Islet precursor cell (in vitro differentiated cells): ENCODE measurements around the gene ETV2.
A peak's percentile ranks its signal among the peaks of the same experiment; 100 is the strongest.
"Not testable (repeated sequence)": the region's sequence is repeated elsewhere in the genome, so short reads cannot be mapped to it uniquely, and the experiment has no call there.

ENCODE experiments used
- DNase-seq: peaks from one replicate; pipeline ENCODE4 v3.0.0-alpha.2; 2018

Gene ETV2

GRCh38 chr19:35628565-35629331 is 12.8 kb upstream of the ETV2 start, which contains the start of gene RBM42:
RBM42 (plus strand) TSS chr19:35629036; CDS start chr19:35629154, 118 bp downstream.
- DNase-seq, result peak; percentile 99

DNA sequence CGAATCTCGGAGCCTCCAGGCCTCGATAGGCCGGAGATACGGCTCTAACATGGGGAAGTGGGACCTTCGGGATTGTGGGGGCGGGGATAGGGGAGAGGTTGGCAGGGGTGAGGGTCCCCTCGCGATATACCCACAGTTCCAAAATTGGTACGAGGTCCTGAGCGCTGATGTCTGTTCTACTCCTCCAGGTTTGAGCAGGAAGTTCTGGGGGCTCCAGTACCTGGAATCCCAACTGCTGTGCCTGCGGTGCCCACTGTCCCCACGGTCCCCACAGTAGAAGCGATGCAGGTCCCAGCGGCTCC is 12.3 kb upstream of the ETV2 start:
- DNase-seq, result no peak

GRCh38 chr19:35633727-35634440 is 7.7 kb upstream of the ETV2 start:
- DNase-seq, result no peak

- no peak for DNase-seq
Measured at GRCh38 chr19:35636651-35637050, 4.9 kb upstream of the ETV2 start.

DNA sequence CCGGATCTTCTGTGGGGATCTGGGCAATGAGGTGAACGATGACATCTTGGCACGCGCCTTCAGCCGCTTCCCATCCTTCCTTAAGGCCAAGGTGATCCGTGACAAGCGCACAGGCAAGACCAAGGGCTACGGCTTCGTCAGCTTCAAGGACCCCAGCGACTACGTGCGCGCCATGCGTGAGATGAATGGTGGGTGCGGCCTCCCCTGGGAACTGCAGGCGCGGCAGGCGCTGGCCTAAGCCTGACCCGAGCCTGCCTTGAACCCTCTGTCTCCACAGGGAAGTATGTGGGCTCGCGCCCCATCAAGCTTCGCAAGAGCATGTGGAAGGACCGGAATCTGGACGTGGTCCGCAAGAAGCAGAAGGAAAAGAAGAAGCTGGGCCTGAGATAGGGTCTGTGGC is 4.4 kb upstream of the ETV2 start:
- DNase-seq, result no peak

DNA sequence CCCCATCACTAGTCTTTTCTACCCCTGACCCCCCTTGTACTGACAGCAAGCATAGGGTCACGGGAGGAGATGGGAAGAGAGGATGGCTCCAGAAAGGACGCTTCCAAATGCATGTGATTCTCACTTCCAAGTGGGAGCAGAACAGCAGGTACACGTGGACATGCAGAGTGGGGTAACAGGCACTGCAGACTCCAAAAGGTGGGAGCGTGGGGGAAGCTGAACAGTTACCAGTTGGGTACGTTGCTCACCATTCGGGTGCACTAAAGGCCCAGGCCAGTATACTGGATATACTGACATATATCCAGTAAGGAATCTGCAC is 2.3 kb upstream of the ETV2 start:
- DNase-seq, result no peak

- DNase-seq, result no peak
Measured at GRCh38 chr19:35639863-35640262, 1.7 kb upstream of the ETV2 start.

DNA sequence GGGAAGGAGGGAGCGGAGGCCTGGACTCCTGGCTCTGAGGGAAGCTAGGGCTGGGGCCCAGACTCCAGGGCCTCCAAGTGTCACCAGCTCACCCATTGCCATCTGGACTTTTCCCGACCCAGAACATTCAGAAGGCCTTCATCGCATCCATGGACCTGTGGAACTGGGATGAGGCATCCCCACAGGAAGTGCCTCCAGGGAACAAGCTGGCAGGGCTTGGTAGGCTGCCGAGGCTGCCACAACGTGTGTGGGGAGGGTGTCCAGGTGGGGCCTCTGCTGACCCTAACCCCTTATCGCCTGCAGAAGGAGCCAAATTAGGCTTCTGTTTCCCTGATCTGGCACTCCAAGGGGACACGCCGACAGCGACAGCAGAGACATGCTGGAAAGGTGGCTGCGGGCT is 767 bp downstream of the ETV2 start:
- DNase-seq, result no peak

GRCh38 chr19:35642798-35643254 is 1.3 kb downstream of the ETV2 start:
- DNase-seq, result no peak

DNA sequence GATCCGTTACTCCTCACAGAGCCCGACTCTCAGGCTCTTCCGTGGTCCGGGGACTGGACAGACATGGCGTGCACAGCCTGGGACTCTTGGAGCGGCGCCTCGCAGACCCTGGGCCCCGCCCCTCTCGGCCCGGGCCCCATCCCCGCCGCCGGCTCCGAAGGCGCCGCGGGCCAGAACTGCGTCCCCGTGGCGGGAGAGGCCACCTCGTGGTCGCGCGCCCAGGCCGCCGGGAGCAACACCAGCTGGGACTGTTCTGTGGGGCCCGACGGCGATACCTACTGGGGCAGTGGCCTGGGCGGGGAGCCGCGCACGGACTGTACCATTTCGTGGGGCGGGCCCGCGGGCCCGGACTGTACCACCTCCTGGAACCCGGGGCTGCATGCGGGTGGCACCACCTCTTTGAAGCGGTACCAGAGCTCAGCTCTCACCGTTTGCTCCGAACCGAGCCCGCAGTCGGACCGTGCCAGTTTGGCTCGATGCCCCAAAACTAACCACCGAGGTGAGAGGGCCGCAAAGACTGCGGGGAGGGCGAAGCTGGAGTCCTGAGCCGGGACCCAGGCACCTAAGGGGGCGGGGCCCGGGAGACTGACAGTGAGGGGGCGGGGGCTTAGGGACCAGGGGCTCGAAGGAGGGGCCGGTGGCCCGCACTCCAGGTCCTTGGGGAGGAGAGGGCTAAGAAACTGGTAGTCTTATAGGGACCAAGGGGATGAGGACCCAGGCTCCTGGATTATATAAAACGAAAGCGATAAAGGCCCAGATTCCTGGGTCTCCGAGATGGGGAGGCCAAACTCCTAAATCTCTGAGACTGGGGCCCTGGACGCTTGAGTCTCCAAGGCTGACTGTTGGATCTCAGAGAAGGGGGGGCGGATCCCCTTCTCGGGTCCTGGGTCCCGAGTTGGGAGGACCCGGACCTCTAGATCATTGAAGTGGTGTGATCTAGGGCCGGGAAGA is 2.0 kb downstream of the ETV2 start:
- peak; percentile 94 for DNase-seq

DNA sequence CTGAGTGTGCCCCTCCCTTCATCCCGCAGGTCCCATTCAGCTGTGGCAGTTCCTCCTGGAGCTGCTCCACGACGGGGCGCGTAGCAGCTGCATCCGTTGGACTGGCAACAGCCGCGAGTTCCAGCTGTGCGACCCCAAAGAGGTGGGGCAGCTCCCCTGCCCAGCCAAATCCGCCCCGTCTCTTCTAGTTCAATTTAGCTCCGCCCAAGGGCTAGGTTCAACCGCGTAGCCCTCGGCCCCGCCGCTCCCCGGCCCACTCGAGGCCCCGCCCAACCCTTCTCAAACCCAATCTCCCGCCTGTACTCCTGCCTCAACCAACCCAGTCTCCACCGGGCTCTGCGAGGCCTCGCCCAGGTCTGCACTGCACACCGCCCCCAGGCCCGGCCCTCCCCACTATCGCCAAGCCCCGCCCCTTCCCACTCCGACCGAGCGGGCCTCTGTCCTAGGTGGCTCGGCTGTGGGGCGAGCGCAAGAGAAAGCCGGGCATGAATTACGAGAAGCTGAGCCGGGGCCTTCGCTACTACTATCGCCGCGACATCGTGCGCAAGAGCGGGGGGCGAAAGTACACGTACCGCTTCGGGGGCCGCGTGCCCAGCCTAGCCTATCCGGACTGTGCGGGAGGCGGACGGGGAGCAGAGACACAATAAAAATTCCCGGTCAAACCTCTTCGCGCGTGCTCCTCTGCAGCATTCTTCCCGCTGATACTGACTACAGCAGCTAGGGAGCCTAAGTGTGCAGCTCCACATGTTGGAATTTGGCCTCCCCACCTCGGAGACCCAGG is 2.9 kb downstream of the ETV2 start:
- DNase-seq, result peak; percentile 99

DNA sequence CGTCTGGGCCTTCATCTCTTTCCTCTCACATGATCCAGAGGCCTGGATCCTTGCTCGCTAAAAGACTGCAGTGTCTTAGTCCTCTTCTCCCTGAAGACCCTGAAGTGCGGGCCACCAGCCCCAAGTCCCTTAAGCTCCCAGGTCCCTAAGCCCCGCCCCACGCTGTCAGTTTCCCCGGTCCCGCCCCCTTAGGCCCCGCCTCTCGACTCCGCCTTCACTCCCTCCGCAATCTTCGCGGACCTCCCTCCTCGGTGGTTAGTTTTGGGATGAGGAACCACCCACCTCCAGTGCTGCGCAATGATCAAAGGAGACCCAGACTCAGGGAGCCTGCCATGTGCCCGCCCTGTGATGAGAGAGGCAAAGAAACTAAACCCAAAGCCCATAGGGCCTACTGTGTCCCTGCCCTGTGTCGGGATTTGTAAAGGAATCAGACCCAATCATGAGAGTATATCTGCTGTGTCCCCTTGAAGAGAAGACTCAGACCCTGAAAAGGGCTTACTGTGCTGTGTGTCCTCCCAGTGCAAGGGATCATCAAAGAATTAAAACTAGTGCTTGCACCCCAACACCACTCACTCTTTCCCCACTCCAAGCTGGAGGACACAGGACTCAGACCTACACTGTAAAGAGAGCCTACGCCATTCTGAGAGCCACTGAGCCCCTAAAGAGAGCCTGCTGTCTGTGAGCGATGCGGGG is 3.6 kb downstream of the ETV2 start:
- DNase-seq, result peak; percentile 89

- no peak for DNase-seq
Measured at GRCh38 chr19:35645680-35646511, 4.4 kb downstream of the ETV2 start.

GRCh38 chr19:35648017-35648961 is 6.7 kb downstream of the ETV2 start, which contains the start of gene COX6B1:
COX6B1 (plus strand) TSS chr19:35648323; CDS start chr19:35651244, 2,921 bp downstream.
- peak; percentile 98 for DNase-seq

GRCh38 chr19:35650581-35650980 is 9.0 kb downstream of the ETV2 start:
- no peak for DNase-seq

DNA sequence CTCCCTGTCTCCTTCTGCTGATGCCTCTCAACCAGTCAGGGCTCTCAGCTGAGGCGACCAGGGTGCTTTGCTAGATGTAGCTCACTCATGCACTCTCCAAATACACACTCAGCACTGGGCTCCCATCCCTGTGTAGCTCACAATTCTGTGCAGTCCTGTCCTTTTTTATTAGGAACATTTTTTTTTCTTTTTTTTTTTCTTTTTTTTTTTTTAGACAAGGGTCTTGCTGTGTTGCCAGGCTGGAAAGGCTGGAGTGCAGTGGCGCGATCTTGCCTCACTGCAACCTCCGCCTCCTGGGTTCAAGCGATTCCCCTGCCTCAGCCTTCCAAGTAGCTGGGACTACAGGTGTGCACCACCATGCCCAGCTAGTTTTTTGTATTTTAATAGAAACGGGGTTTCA is 13.3 kb downstream of the ETV2 start:
- DNase-seq, result not testable (repeated sequence)

- no peak for DNase-seq
Measured at GRCh38 chr19:35655600-35655999, 14.1 kb downstream of the ETV2 start.

GRCh38 chr19:35656700-35657099 is 15.2 kb downstream of the ETV2 start:
- DNase-seq, result no peak

GRCh38 chr19:35657904-35658700 is 16.6 kb downstream of the ETV2 start:
- no peak for DNase-seq
